SU-DHL-6 (cell line): ENCODE results near the gene POMGNT2.

Experiments used
- H2AFZ ChIP-seq: fragments of 200-600 bp; sonication (generic); 2 replicates; pipeline ENCODE4 v1.6.1; 2014; ENCODE audit warnings: low read depth, mild to moderate bottlenecking, moderate library complexity, mixed read lengths, antibody characterized with exemption, low read length; ENCODE audit not compliant: severe bottlenecking
- H3F3A ChIP-seq: fragments of 200-600 bp; shearing (Covaris generic); 2 replicates; pipeline ENCODE4 v1.6.0; 2016; ENCODE audit warnings: antibody characterized with exemption, mild to moderate bottlenecking; ENCODE audit not compliant: insufficient read depth
- H3K27ac ChIP-seq: fragments of 200-600 bp; sonication (generic); 2 replicates; pipeline ENCODE4 v1.5.1; 2016; ENCODE audit warnings: low read depth, mild to moderate bottlenecking, low read length, moderate library complexity, mixed read lengths
- H3K27me3 ChIP-seq: fragments of 200-600 bp; sonication (generic), shearing (Covaris generic); 2 replicates; pipeline ENCODE4 v1.6.0; 2014; ENCODE audit warnings: mild to moderate bottlenecking, low read length
- H3K36me3 ChIP-seq: fragments of 200-600 bp; sonication (generic); 2 replicates; pipeline ENCODE4 v1.6.1; 2014; ENCODE audit warnings: mild to moderate bottlenecking, low read length, mixed read lengths
- H3K4me2 ChIP-seq: fragments of 300-600, 200-600 bp; shearing (Covaris generic), sonication (generic); 2 replicates; pipeline ENCODE4 v1.6.0; 2014; ENCODE audit warnings: low read length, low read depth, mild to moderate bottlenecking; ENCODE audit not compliant: poor library complexity, severe bottlenecking
- H3K4me3 ChIP-seq: fragments of 200-600 bp; sonication (generic); 2 replicates; pipeline ENCODE4 v1.5.1; 2014; ENCODE audit warnings: antibody characterized with exemption, low read length, mild to moderate bottlenecking, mixed read lengths; ENCODE audit not compliant: insufficient read depth, poor library complexity, severe bottlenecking
- H3K79me2 ChIP-seq: fragments of 200-600 bp; sonication (generic); 2 replicates; pipeline ENCODE4 v1.6.1; 2014; ENCODE audit warnings: mild to moderate bottlenecking, low read length, moderate library complexity; ENCODE audit not compliant: insufficient read depth
- H3K9ac ChIP-seq: fragments of 200-600 bp; sonication (generic); 2 replicates; pipeline ENCODE4 v1.7.0; 2014; ENCODE audit warnings: mild to moderate bottlenecking, low read length
- H3K9me2 ChIP-seq: fragments of 200-600 bp; sonication (generic); replicated peaks from 2 replicates; pipeline ENCODE4 v1.6.1; 2014; ENCODE audit warnings: low read length; ENCODE audit not compliant: insufficient read depth
- H3K9me3 ChIP-seq: fragments of 200-600 bp; sonication (generic); 2 replicates; pipeline ENCODE4 v1.6.1; 2014; ENCODE audit warnings: low read length, mixed read lengths; ENCODE audit not compliant: insufficient read depth
- H4K20me1 ChIP-seq: fragments of 200-600 bp; sonication (generic); 2 replicates; pipeline ENCODE4 v1.6.1; 2014; ENCODE audit warnings: low read depth, mild to moderate bottlenecking, antibody characterized with exemption, low read length, moderate library complexity, mixed read lengths
- CTCF ChIP-seq: fragments of 200-600 bp; sonication (generic); IDR thresholded peaks from one replicate; pipeline ENCODE4 v1.5.1; 2017; ENCODE audit warnings: antibody characterized with exemption, mild to moderate bottlenecking, low read length, moderate library complexity; ENCODE audit not compliant: insufficient read depth, poor library complexity, severe bottlenecking
- EZH2phosphoT487 ChIP-seq: fragments of 200-600 bp; sonication (generic), shearing (Covaris generic); conservative IDR thresholded peaks from 2 replicates; pipeline ENCODE4 v1.6.1; 2018; ENCODE audit warnings: mild to moderate bottlenecking, antibody characterized with exemption, low read length, moderate library complexity, mixed read lengths

Gene POMGNT2

GRCh38 chr3:43062564-43063040, 43.3 kb downstream of the POMGNT2 start:
- H3K4me3 ChIP-seq: no peak overlapping the region
- H3K9me3 ChIP-seq: no peaks in the 10 kb centered on the region
- no peaks in the 10 kb centered on the region for H3K9me2 ChIP-seq
- TF ChIP-seq EZH2phosphoT487 (no peak), CTCF (no peak)
- no peaks in the 10 kb centered on the region for H3F3A ChIP-seq
- H3K36me3 ChIP-seq: no peaks in the 10 kb centered on the region
- no peaks in the 10 kb centered on the region for H3K79me2 ChIP-seq
- H3K4me2 ChIP-seq: no peak overlapping the region
- no peak overlapping the region for H3K27ac ChIP-seq
- no peak overlapping the region for H2AFZ ChIP-seq
- no peak overlapping the region for H3K9ac ChIP-seq
- H3K27me3 ChIP-seq: no peaks in the 10 kb centered on the region
- H4K20me1 ChIP-seq: no peaks in the 10 kb centered on the region

GRCh38 chr3:43062040-43062563, 43.8 kb downstream of the POMGNT2 start:
- Histone ChIP-seq H3K4me3 (no peak overlapping the region), H2AFZ (no peak overlapping the region), H4K20me1 (no peaks in the 10 kb centered on the region), H3F3A (no peaks in the 10 kb centered on the region), H3K4me2 (no peak overlapping the region), H3K36me3 (no peaks in the 10 kb centered on the region), H3K9ac (no peak overlapping the region), H3K9me3 (no peaks in the 10 kb centered on the region), H3K79me2 (no peaks in the 10 kb centered on the region), H3K27me3 (no peaks in the 10 kb centered on the region), H3K9me2 (no peaks in the 10 kb centered on the region), H3K27ac (no peak overlapping the region)
- no peak for TF ChIP-seq EZH2phosphoT487

GRCh38 chr3:43061101-43061895, 44.6 kb downstream of the POMGNT2 start:
- no peaks in the 10 kb centered on the region for H4K20me1 ChIP-seq
- no peaks in the 10 kb centered on the region for H3K27me3 ChIP-seq
- no peaks in the 10 kb centered on the region for H3K9me3 ChIP-seq
- no peaks in the 10 kb centered on the region for H3K36me3 ChIP-seq
- H3K9me2 ChIP-seq: no peaks in the 10 kb centered on the region
- H3K4me3 ChIP-seq: no peak overlapping the region
- no peak for TF ChIP-seq CTCF
- no peak for TF ChIP-seq EZH2phosphoT487
- H3K27ac ChIP-seq: no peak overlapping the region
- H3F3A ChIP-seq: no peaks in the 10 kb centered on the region
- no peaks in the 10 kb centered on the region for H3K79me2 ChIP-seq
- H3K4me2 ChIP-seq: no peak overlapping the region
- H3K9ac ChIP-seq: no peak overlapping the region
- no peak overlapping the region for H2AFZ ChIP-seq

GRCh38 chr3:43059456-43059855, 46.4 kb downstream of the POMGNT2 start:
- H3K9me2 ChIP-seq: no peaks in the 10 kb centered on the region
- no peaks in the 10 kb centered on the region for H3K79me2 ChIP-seq
- no peak overlapping the region for H3K4me3 ChIP-seq
- H3K27me3 ChIP-seq: no peaks in the 10 kb centered on the region
- H3K36me3 ChIP-seq: no peaks in the 10 kb centered on the region
- no peak overlapping the region for H3K27ac ChIP-seq
- H2AFZ ChIP-seq: no peak overlapping the region
- TF ChIP-seq EZH2phosphoT487 (no peak), CTCF (no peak)
- no peak overlapping the region for H3K4me2 ChIP-seq
- no peaks in the 10 kb centered on the region for H4K20me1 ChIP-seq
- no peak overlapping the region for H3K9ac ChIP-seq
- no peaks in the 10 kb centered on the region for H3K9me3 ChIP-seq
- H3F3A ChIP-seq: no peaks in the 10 kb centered on the region
